Measurements from ENCODE around the gene ITIH3.

- TF ChIP-seq SMARCA5 (IDR thresholded peaks at IDR 0.05), result no peak
- TF ChIP-seq, protein P1, sequence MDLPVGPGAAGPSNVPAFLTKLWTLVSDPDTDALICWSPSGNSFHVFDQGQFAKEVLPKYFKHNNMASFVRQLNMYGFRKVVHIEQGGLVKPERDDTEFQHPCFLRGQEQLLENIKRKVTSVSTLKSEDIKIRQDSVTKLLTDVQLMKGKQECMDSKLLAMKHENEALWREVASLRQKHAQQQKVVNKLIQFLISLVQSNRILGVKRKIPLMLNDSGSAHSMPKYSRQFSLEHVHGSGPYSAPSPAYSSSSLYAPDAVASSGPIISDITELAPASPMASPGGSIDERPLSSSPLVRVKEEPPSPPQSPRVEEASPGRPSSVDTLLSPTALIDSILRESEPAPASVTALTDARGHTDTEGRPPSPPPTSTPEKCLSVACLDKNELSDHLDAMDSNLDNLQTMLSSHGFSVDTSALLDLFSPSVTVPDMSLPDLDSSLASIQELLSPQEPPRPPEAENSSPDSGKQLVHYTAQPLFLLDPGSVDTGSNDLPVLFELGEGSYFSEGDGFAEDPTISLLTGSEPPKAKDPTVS (IDR thresholded peaks at IDR 0.05; ENCODE audit: low read depth, low read length), result no peak
- TF ChIP-seq, protein P2, sequence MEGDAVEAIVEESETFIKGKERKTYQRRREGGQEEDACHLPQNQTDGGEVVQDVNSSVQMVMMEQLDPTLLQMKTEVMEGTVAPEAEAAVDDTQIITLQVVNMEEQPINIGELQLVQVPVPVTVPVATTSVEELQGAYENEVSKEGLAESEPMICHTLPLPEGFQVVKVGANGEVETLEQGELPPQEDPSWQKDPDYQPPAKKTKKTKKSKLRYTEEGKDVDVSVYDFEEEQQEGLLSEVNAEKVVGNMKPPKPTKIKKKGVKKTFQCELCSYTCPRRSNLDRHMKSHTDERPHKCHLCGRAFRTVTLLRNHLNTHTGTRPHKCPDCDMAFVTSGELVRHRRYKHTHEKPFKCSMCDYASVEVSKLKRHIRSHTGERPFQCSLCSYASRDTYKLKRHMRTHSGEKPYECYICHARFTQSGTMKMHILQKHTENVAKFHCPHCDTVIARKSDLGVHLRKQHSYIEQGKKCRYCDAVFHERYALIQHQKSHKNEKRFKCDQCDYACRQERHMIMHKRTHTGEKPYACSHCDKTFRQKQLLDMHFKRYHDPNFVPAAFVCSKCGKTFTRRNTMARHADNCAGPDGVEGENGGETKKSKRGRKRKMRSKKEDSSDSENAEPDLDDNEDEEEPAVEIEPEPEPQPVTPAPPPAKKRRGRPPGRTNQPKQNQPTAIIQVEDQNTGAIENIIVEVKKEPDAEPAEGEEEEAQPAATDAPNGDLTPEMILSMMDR (IDR thresholded peaks at IDR 0.05 in 2 of 3, conservative IDR thresholded peaks at IDR 0.05 in 1 of 3; ENCODE audit: control insufficient read depth in 2 of 3, extremely low read depth in 1 of 3, insufficient read depth in 1 of 3, low read depth in 3 of 3, low read length in 3 of 3), result no peak
- no peak for TF ChIP-seq EGR1 (IDR thresholded peaks at IDR 0.05; ENCODE audit: borderline replicate concordance in 1 of 2, low read depth in 2 of 2, low read length in 2 of 2)
- TF ChIP-seq E2F4 (IDR thresholded peaks at IDR 0.05; ENCODE audit: low read depth, low read length), result no peak
These were observed 6.6 kb upstream of the ITIH3 start for GRCh38 chr3:52787672-52788625.
